GM21390 (cell line): ENCODE data around the gene KIF5C.

Experiments used
- ATAC-seq: cut with Tn5 transposase; IDR thresholded peaks from one replicate; pipeline ENCODE4 v1.9.1; 2021; ENCODE audit not compliant: unreplicated experiment

KIF5C gene

GRCh38 chr2:149009576-149010461, 134.8 kb downstream of the KIF5C start:
- no peak for ATAC-seq

- ATAC-seq: no peak
Observed at GRCh38 chr2:149012545-149012944, 137.5 kb downstream of the KIF5C start.

- ATAC-seq: no peak
Observed at GRCh38 chr2:149015501-149015900, 140.5 kb downstream of the KIF5C start.

GRCh38 chr2:149015926-149016563, 141.0 kb downstream of the KIF5C start:
- no peak for ATAC-seq

- no peak for ATAC-seq
Observed at GRCh38 chr2:149017116-149017985, 142.3 kb downstream of the KIF5C start.

GRCh38 chr2:149018981-149019380, 144.0 kb downstream of the KIF5C start:
- ATAC-seq: no peak

- no peak for ATAC-seq
Observed at GRCh38 chr2:149019768-149020167, 144.7 kb downstream of the KIF5C start.

- peak; percentile 47 for ATAC-seq
Observed at GRCh38 chr2:149020432-149020851, 145.4 kb downstream of the KIF5C start.

GRCh38 chr2:149021271-149021719, 146.3 kb downstream of the KIF5C start:
- peak; percentile 60 for ATAC-seq

GRCh38 chr2:149021761-149022160, 146.7 kb downstream of the KIF5C start:
- peak; percentile 60 for ATAC-seq

- no peak for ATAC-seq
Observed at GRCh38 chr2:149023091-149023490, 148.1 kb downstream of the KIF5C start.

GRCh38 chr2:149027590-149028250, 152.7 kb downstream of the KIF5C start:
- no peak for ATAC-seq

GRCh38 chr2:149028377-149028776, 153.3 kb downstream of the KIF5C start:
- ATAC-seq: no peak

GRCh38 chr2:149028891-149029290, 153.9 kb downstream of the KIF5C start:
- ATAC-seq: no peak

- ATAC-seq: no peak
Observed at GRCh38 chr2:149029307-149029965, 154.4 kb downstream of the KIF5C start.

- ATAC-seq: no peak
Observed at GRCh38 chr2:149031396-149031795, 156.4 kb downstream of the KIF5C start.

GRCh38 chr2:149033716-149034115, 158.7 kb downstream of the KIF5C start:
- ATAC-seq: no peak

- ATAC-seq: no peak
Observed at GRCh38 chr2:149034406-149034805, 159.4 kb downstream of the KIF5C start.

- ATAC-seq: no peak
Observed at GRCh38 chr2:149036507-149037293, 161.7 kb downstream of the KIF5C start.
